Measurements from ENCODE around the gene GCSAM.

- TF ChIP-seq, protein P1, sequence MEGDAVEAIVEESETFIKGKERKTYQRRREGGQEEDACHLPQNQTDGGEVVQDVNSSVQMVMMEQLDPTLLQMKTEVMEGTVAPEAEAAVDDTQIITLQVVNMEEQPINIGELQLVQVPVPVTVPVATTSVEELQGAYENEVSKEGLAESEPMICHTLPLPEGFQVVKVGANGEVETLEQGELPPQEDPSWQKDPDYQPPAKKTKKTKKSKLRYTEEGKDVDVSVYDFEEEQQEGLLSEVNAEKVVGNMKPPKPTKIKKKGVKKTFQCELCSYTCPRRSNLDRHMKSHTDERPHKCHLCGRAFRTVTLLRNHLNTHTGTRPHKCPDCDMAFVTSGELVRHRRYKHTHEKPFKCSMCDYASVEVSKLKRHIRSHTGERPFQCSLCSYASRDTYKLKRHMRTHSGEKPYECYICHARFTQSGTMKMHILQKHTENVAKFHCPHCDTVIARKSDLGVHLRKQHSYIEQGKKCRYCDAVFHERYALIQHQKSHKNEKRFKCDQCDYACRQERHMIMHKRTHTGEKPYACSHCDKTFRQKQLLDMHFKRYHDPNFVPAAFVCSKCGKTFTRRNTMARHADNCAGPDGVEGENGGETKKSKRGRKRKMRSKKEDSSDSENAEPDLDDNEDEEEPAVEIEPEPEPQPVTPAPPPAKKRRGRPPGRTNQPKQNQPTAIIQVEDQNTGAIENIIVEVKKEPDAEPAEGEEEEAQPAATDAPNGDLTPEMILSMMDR (conservative IDR thresholded peaks at IDR 0.05; ENCODE audit: low read depth, low read length): no peak
- no peak for TF ChIP-seq EZH2 (IDR thresholded peaks at IDR 0.05; ENCODE audit: borderline replicate concordance, low read depth, low read length, poor library complexity, severe bottlenecking)
These were observed 16.3 kb downstream of the GCSAM start for GRCh38 chr3:112116748-112117186.
